G401.6 (cell line): ENCODE data around the gene COPZ1.
"Not testable (repeated sequence)": the region's sequence is repeated elsewhere in the genome, so short reads cannot be mapped to it uniquely, and the experiment has no call there.

Experiments
- FAIRE-seq: peaks from 2 replicates; lab custom pipeline; 2012; peaks lifted over from hg19 to GRCh38; lab: Jason Lieb, UNC

COPZ1 gene

DNA sequence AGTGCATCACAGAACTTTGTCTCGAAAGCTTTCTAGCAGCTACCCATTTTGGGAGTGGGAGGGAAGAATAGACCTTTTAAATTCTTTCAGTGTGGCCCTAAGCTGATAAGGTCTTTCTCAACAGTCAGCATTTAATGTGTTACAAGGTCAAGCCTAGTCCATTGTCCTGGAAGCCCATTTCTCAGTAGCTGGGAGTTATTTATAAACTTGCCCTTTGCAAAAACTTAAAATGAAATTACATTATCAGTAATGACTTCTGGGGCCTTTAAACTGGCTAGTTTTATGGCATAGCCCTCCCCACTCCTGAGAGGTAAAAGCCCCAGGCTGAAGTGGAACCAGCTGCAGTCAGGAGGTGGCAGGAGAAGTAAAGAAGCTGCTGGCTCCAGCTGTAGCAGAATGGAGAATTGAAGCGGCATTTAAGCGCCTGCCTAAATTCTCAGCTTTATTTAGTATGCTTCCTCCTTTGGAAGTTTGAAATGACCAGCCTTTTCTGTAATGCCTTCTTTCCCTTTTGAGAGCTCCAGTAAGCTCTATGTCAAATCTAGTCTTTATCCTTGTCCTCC is 12.4 kb downstream of the COPZ1 start:
- no peak for FAIRE-seq

DNA sequence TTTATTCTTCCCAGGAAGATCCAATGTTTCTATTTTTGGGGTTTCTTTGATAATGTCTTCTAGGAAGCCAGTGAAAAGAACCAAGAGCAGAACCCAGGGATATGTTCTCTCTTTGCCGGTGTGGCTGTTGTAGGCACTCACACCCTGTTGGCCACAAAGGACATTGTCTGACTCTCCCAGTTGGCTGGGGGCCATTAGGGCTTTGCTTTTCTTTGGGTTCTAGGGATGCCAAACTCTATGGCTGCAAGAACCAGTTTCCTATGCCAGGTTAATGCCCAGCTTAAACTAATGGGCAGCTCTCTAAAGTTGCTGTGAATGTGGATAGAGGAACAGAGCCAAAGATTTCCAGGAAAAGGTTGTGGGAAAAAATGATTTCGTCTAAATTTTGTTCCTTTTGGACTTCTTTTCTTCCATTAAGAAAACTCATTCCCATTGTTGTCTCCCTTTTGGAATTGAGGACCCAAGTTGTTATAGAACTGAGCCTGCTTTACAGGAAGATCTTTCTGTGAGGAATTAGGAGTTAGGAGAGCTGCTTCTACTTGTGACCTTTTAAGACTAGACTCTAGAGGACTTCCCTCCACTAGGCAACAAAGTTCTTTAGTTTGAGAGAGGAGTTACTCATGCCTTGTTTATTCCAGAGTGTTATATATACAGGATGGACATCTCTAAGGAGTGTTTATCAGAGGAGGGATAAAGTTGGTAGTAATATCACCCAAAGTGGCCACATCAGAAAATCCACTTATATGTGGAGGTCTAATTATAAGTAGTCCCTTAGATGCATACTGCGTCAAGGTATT is 13.1 kb downstream of the COPZ1 start:
- FAIRE-seq: no peak

DNA sequence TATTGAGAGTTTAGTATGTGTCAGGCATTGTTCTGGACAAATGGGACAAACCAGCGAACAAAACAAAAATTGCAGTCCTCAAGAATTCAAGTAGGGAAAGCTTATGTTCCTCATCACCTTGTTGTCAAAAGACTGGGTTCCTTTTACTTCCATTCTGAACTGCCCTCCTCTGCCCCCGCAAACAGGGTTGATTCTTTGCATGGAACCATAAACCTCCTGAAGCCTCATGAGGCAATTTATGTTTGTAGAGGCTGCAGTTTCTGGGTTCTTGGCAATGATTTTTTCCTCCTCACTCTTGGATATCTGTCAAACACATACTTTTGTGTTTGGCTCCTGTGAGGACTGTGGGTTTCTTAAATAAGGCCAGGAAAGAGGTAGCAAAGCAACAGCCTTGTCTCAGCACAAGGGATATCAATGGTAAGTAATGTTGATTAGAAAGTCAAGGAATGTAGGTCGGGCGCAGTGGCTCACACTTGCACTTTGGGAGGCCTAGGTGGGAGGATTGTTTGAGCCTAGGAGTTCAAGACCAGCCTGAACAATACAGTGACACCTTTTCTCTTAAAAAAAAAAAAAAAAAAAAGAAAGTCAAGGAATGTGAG is 13.9 kb downstream of the COPZ1 start:
- FAIRE-seq: no peak

DNA sequence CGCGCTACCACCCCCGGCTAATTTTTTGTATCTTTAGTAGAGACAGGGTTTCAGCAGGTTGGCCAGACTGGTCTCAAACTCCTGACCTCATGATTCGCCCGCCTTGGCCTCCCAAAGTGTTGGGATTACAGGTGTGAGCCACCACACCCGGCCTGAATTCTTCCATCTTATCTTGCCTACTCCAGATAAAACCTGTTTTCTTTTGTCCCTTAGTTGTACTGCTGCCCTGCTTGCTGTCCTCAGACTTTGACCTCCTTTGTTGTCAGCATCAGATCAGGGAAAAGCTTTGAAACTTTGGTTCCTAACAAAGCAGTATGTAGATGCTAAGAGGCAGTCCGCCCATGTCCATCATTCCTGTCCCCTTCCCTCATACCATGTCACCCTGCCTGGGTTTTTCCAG is 15.9 kb downstream of the COPZ1 start:
- FAIRE-seq: no peak

DNA sequence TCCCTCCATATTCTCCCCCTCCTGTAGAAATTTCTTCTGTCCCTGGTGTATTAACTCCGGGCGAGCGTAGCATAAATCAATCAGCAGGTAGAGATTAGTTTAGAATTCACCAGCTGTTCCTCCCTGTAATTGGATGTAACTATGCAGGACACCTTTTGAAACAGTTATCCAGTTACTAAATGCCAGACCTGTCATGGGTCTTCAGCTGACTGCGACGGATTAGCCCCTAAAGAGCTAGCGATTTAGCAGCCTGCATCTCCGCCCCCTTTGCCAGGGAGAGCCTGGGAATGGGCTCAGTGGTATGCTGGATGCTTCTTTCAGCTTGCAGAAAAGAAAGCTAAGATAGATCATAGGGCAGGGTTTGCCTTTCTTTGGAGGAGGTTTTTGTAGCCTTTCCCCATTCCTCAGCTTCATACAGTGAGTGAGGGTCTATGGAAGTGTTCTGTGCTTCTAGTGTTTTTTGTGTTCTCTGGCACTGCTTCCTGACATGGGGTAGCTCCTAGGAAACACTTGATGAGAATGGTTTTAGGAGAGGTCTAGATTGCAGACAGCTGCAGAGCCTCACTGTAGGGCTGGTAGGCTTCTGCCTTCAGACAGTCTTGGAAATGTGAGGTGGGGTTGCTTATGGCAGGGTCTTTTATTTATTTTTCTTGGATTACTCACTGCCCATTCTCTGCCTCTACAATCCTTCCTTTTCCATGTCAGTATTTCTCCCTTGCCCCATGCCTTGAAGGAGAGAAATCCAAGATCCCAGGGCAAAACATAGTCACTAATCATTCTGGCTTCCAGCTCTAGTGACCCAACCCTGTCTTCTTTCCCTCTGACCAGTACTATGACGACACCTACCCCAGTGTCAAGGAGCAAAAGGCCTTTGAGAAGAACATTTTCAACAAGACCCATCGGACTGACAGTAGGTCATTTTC is 16.7 kb downstream of the COPZ1 start:
- no peak for FAIRE-seq

DNA sequence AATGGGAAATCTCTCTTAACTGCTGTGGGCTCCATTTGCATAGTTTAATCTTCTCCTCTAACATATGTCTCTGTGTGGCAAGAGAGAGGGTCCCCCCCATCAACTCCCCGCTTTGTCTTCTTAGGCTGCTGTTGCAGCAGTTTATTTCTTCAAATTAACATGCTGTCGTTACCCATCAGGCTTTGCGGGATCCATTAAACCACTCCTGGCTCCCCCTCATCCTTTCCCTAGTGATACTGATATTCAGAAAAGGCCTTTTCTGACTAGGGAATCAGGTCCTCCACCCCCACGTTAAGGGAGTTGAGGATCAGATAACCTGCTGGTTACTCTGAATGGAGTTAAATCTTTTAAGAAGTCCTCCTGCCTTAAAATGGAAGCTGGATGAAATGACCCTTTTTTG is 24.1 kb downstream of the COPZ1 start:
- no peak for FAIRE-seq

DNA sequence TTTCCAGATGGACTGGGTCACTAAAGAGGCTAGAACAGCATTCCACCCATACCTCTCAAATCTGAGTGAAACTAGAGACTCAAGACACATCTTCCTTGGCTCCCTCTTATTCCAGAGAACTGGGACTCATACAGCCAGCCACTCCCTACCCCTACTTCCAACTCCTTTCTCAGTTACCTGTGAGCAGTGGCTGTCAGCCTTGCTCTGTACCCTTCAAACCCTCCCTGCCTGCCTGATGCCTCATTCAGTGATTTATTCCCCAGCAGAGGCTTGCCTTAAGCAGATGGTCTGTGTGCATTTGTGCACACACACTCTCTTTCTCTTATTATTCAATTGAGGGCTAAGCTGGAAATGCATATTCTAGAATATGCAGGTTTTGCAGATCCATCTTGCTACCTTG is 24.7 kb downstream of the COPZ1 start:
- FAIRE-seq: no peak

DNA sequence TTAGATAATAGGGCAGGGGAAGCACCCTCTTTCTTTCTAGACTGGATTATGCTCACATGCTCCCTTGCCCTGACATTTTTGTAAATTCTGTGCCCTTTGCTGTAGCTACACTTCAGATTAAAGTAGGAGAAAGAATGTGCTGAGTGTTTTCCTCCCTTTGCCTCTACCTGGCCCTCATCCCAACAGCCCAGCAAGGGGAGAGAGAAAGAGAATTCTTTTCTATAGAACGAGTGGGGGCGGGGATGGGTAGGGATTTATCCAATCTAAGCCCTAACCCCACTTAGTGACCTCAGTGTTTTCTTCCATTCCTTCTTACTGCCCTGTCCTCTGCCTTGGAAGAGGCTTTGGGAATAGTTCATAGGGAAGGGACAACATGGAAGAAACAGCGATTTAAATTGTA is 25.8 kb downstream of the COPZ1 start:
- FAIRE-seq: no peak

DNA sequence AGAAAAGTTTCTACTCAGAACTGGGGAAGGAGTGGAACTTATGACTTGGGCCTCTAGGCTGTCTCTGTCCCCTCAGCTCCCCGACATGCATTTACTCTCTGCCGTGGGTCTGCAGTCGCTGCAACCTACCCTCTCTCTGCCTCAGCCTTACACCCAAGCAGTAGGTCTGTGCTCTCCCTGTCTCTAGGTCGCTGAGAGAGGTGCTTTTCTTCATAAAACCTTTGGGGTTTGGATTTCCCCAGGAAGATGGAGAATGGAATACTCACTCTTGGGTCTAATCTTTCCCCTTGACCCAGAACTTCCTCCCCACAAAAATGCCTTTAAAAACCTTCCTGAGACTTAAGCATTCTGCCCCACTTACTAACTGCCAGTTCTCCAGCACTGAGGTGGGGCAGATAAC is 26.4 kb downstream of the COPZ1 start:
- no peak for FAIRE-seq

DNA sequence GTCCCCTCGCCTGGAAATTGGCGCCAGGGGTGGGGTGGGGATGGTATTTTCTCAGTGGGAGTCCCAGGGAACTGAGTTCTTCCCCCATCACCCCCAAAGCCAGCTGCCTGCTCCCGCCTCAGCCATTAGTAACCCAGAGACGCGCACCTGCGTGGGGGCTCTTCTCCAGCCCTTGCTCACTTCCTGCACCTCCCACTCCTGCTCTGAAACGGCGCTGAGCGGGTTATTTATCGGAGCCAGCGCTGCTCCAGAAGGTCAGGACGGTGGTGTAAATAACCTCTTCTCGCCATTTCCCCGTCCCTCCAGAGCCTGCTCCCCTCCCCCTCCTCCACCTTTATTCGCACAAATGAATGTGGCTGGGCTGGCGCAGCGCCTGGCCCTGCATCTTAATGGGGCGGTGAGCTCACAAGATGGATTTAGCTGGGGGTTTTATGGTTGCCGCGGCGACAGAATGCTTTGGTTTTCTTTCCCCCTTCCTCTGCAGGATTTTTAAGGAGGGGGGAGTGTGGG is 27.1 kb downstream of the COPZ1 start:
- no peak for FAIRE-seq

DNA sequence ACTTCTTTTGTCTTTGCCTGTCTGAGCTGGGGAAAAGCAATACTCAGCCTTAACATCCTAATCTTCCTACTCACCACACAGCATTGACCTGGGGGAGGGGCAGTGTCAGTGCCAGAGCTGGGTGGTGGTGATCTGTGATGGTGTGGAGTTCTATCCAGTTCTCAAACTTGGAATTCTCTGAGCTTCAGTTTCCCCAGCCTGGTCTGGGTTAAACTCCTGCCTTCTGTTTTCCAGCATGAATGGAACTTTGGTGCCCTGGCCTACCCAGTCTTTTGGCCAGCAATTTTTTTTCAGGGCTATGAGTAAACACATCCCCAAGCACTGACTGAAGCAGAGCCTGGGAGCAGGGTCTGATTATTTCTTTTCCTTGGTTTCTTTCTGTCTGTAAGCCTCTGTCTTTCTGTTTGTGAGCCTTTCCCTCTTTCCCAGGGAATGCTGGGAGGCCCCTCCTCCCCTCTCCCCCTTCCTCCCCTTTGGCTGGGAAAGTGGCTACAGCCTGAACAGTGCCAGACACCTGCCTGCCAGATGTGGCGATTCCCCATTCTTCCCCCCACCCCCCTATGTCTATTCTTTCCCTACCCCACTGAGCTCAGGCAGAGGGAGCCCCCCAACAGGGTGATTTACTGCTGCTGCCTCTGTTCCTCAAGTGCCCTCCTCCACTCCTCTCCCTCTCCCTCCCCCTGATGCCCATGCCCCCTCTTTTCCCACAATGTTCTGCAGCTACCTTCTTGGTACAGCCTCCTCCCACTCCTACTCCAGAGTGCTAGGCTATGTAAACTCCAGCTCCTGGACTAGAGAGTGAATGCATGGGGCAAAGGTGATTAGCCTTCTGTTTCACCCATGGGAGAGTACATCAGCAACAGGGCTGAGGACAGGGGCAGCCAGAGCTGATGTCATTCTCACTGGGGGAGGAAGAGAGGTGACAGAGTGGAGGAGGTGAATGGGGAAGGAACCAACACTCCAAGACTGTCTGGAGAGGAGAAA is 28.3 kb downstream of the COPZ1 start:
- no peak for FAIRE-seq

DNA sequence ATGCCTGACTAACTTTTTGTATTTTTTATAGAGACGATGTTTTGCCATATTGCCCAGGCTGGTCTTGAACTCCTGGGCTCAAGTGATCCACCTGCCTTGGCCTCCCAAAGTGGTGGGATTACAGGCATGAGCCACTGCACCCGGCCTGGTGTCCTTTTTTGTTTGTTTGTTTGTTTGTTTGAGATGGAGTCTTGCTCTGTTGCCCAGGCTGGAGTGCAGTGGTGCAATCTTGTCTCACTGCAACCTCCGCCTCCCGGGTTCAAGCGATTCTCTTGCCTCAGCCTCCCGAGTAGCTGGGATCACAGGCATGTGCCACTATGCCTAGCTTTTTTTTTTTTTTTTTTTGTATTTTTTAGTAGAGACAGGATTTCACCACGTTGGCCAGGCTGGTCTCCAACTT is 29.3 kb downstream of the COPZ1 start:
- FAIRE-seq: not testable (repeated sequence)

DNA sequence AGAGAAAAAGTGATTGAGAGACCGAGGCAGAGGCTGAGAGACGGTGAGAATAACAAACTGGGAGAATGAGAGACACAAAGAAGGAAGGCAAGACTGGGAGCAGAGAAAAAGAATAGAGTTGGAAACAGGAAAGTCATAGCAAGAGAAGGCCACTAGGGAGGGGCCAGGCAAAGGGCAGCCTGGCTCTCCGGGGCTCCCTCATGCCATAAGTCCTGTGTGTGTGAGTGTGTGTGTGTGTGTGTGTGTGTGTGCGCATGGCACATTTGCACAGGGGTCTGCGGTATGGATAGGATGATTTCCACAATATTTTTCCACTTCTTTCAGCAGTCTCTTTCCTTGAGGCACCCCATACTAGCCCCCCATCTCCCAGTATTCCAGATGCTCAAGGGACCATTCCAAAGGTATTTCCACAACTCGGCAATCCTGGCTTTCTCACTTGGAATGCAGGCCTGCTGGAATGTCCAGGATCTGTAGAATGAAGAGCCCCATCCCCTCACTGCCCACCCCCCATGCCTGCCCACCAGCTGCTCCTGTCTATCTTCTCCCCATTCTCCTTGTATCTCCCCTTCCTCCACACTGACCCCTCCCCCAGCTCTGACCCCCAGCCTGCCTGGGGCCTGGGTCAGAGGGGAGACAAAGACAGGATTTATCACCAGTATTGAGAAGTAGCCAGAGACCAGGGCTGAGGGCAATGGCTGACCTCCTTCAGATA is 30.3 kb downstream of the COPZ1 start:
- peak; percentile 28 for FAIRE-seq

DNA sequence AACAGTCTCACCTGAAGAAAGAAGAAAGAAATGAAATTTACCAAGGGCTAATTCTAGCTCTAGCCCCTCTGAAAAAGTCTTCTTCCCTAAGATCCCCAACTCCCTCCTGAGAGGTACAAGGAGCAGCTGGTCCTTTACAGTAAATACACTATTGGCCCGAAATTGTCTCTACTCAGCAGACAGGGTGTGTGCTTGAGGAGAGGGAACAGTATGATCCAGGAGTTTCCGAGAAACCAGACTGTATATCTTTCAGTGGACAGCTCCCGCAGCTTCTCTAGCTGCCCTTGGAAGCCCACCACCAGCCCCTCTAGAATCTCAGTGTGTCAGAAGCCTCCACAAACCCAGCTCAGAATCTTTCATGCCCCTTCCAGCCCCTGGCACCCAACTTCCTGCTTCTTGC is 31.3 kb downstream of the COPZ1 start:
- no peak for FAIRE-seq

DNA sequence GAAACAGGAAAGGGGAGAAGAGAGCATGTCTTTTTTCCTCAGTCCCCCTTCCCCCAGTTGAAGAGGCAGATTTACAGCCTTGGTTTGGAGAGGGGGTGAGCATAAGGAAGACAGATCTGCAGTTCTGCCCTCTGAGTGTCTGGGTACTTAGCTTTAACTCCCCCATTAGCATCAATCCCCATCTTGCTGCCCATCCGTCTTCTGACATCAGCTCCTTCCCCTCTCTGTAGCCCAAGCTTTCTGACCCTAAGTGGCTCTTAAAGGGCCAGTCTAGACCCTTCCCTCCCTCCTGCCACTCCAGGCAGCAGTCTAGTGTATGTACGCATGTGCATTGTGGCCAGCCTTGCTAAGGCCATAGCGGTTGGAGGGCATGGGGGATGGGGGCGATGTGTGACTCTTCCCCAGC is 32.0 kb downstream of the COPZ1 start:
- FAIRE-seq: peak; percentile 85

DNA sequence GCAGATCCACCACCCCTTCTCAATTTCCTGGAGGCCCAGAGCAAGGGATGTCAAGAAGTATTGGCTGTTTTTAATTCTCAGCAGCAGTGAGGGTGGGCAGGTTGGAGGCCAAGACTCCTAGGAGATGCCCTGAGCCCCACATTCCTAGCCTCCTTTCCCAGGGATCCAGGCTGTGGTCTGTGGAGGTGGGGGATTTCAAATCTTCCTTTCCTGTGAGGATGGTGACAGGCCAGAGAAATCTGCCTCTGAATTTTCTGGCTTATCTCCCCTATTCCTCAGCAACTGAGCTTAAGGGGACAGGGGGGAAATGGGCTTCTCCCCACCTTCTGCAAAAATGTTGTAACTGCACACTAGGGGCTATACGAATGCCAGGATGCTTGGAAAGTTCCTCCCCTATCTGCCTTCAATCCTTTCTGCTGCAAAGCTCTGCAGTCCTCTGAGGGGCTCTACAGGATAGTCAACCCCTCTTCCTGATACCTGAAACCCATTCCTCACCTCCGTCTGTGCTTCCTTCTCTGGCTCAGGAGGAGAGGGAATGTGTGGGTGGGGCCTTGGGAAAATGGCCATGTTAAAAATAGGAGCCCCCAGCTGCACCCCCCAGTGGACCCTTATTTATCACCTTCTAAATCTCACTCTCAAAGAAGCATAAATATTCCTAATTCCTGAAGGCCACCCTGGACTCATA is 32.7 kb downstream of the COPZ1 start:
- no peak for FAIRE-seq

DNA sequence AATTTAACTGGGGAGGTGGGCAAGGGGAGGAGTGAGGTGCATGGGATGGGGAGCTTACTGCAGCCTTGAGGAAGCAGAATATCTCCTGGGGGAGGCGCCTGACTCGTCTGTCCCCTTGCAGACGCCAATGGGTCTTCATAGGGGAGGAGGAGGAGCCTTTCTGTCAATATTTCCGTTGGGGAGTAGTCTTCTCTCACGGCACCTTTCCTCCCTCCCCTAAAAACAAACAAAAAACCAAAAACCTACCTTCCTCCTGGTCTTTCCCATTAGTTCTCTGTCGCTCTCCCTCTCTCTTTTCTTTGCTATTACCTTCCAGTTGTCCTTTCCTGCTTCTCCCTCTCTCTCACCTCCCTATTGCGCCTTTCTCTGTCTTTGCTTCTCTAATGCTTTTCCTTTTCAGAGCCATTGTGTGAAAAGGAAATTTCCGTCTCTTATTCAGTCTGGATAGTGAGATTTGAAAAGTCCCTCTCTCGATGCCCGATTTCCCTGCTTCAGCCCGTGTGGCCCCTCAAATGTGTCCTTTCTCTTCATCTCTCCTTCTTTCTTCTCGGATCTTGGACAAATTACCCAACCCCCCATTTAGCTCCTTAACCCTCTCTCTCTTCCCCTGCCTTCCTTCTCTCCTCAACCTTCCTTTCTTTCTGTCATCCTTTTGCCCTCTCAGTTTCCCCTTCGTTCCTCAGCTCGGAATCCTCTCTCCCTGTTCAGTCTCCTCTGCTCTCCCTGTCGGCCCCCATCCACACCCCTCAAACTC is 33.4 kb downstream of the COPZ1 start:
- peak; percentile 88 for FAIRE-seq

DNA sequence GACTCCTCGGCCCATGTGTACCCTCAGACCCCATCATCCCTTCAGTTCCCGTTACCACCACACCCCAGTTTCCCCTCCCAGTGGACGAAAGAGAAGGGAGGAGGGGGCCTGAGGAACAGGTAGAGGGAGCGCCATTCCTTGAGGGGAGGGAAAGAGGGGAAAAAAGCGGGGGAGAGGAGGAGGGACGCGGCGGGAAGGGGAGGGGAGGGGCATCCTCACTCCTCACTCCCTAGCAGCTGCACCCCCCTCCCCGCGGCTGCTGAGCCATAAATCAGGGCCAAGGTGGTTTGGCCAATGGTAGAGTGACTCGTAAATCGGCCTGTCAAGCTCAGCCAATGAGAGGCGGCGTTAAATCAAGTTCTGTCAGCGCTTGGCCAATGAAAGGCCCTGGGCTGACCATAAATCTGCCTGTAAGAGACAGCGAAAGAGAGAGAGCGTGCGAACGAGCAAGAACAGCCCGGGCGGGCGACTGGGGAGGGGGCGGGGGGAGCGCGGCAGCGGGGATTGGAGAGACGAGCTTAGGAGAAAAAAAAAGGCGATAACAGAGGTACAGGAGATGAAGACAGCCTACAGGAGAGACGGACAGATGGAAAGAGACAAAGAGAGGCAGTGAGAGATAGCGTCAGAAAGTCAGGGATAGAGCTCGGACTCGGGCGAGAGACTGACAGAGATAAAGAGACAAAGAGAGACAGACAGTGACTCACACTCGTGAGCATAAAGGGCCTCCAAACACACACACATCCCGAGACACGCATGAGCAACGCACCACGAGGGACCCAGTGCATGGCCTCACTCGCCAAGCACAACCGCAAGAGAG is 34.2 kb downstream of the COPZ1 start:
- peak; percentile 97 for FAIRE-seq
